ENCODE data around the gene KRT73.

Gene KRT73

GRCh38 chr12:52645120-52645761, 26.9 kb upstream of the KRT73 start:
- no peak for DNase-seq

DNA sequence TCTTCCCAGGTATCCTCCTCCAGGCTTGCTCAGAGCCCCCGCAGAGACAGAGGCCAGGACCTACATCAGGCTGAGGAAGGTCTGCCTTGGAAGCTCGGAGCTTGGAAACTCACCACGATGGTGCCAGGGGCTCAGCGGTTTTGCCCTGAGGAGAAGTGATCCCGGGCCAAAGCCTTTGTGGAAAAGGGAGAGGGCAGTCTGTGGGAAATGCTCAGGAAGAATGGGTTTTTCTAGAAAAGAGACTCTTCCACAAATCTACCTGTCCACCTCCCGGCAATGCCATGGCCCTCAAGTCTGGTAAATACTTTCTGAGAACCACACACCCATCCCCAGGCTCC, 25.7 kb upstream of the KRT73 start:
- no peak for DNase-seq

GRCh38 chr12:52643233-52644077, 25.1 kb upstream of the KRT73 start:
- no peak for DNase-seq

GRCh38 chr12:52641468-52641867, 23.1 kb upstream of the KRT73 start:
- DNase-seq: no peak

DNA sequence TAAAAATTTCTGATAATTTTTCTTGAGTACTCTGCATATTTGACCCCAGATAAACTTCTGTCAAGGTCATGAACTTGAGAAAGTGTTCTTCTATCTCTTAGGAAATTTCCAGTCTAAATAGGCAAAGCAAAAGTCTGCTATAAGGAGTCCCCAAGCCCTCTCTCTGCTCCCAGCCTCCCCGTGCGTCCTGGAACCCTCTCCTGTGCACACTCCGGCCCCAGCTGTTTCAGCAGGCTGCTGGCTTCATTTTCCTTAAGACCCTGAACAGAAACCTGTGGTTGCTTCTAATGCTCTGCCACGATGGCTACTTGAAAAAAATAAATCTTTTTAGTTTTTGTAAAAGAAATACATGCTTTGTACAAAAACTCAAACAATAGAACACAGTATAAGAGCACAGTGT, 18.9 kb upstream of the KRT73 start:
- DNase-seq: no peak

- DNase-seq: no peak
These were observed 18.4 kb upstream of the KRT73 start for GRCh38 chr12:52636592-52637258.

DNA sequence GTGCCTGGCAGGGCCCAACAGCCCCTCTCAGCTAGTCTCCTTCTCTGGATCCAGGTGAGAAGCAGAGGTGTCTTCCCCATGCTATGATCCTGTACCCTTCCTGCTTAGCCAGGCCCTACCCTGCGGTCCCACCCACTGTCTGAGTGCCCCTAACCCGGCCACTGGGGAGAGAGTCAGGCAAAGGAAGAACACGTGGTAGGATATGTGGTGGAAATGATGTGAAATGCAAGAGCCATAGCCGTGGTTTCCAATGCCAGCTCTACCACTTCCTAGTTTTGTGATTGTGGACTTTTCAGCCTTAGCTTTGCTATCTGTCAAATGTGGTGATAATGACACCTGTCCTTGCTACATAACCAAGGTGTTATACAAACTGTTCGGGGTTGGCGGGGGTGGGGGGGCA, 17.8 kb upstream of the KRT73 start:
- DNase-seq: no peak

- peak; percentile 52 for DNase-seq
These were observed 16.1 kb upstream of the KRT73 start for GRCh38 chr12:52634266-52635056.

DNA sequence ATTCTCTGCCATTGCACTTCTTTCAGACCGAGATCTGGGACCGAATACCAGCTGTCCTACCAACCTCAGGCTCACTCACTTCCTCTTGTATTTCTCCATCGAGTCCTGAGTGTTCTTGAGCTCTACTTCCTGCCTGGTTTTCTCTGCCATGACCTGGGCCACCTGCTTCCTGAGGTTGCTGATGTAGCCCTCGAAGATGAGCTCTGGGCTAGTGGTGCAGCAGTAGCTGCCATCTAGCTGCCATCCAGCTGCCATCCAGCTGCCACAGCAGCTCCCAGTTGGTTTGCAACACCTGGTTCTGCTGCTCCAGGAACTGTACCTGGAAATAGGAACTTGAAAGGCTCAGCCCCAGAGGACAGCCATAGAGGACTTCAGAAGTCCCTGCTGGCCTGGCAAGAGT, 15.0 kb upstream of the KRT73 start:
- DNase-seq: no peak

DNA sequence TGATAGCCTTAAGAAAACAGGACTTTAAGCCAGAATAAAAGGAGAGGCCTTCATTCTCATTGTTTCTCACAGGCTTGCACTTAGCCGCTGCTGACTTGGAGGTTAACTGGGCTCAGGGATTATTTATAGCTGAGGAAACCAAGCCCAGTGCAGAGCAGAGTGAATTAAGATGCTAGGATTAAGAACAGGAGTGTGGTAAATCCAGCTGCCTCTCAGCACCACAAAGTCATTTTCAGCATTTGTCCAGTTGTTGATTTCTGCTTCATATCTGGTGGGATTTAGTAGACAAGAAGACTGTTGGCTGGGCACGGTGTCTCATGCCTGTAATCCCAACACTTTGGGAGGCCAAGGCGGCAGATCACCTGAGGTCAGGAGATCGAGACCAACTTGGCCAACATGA, 14.3 kb upstream of the KRT73 start:
- DNase-seq: no peak

DNA sequence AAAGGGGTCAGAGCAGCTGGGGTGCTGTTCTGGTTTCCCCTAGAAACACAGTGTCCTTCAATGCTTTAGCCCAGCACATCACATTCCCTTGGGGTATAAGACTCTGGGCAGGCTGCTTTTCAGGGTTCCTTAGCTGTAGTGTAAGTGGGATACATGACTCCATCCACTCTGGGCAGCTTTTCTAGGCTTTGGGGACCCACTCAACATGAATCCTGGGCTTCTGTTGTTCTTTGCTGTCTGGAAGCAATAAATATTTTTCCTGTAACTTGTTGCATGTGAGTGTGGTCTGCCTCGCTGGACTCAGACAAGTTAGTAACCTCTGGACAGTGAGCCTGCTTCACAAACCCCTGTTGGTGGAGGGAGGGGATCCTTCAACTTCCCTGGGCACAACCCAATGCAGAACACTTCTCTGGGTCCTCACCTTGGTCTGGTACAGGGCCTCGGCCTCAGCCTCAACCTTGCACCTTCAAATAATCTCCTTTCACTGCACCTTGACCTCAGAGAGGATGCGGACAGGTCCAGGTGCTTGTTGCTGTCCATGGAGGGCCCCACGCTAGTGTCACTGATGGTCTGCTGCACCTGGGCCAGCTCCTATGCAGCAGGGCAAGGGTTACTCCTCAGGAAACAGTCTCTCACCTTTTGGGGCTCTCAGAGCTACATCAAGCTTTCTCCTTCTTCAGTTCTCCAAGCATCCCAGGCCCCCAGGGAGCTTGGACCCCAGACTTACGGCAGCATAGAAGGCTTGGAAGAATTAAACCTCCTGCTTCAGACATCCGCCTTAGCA, 13.5 kb upstream of the KRT73 start:
- no peak for DNase-seq

- DNase-seq: no peak
These were observed 12.9 kb upstream of the KRT73 start for GRCh38 chr12:52631264-52631663.

GRCh38 chr12:52630599-52631200, 12.3 kb upstream of the KRT73 start:
- no peak for DNase-seq

GRCh38 chr12:52630008-52630500, 11.7 kb upstream of the KRT73 start:
- DNase-seq: no peak

GRCh38 chr12:52629281-52630007, 11.1 kb upstream of the KRT73 start:
- DNase-seq: no peak

GRCh38 chr12:52628841-52629240, 10.5 kb upstream of the KRT73 start:
- no peak for DNase-seq

DNA sequence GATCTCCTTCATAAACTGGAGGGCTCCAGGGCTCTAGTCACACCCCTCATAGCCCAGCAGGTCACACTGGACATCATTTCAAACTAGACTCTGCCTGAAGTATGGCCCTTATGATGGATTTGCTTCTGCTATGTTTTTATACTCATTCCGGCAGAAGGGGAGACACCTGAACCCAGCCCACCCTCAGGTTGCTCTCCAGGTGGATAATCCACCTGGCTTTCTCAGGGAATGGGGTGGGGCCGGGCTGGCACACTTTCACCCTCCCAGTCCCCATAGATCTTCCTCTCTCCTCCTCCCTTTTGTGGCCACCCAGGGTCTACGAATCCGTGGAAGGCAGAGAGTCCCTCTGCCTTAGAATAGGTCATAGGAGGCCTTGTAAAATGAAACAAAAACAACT, 9.8 kb upstream of the KRT73 start:
- no peak for DNase-seq

DNA sequence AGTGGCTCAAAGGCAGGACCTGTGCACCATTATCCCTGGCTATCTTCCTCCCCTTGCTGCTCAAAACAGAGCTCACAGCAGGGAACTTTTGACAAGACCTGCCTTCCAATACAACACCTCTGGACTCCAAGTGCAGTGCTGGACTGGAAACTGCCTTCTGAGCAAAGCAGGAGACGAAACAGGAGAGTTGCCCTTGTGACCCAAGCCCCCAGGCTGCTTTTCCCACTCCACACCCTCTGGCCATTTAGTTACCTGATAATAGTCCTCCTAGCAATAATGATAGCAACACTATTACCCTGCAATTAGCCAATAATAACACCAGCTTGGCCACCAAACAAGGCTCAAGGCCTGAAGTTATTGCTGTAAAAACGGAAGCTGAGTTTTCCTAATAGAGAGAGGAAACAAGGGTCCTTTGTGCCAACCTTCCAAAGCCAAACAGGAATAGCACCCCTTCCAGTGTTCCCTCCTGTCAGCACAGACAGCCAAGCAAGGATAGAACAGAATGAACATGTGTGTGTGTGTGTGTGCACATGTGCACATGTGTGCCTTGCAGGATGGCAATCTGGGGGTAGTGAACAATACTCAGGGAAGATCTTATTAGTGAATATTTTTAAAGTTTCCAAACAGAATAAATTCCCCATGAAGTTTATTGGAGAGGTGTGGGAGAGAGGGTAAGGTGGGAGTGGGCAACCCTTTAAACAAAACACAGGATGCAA, 9.2 kb upstream of the KRT73 start:
- DNase-seq: no peak

DNA sequence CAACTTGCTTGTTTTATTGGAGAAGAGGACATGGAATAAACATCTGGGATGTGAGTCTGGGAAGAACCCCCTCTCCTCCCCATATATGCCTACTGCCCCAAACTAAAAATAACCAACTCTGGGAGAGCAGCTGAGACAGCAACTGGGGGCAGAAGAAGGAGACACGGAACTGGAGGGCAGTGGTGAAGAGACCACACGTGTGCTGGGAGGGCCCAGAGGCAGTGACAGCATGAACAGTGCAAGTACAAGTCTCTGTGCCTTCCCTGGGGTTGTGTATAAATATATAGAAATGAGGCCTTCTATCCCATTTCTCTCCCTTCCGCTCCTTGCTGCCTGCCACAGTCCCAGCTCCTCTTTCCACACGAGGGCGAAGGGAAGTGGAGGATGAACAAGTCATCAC, 4.0 kb upstream of the KRT73 start:
- DNase-seq: no peak

GRCh38 chr12:52618866-52619265, 507 bp upstream of the KRT73 start:
- DNase-seq: no peak

DNA sequence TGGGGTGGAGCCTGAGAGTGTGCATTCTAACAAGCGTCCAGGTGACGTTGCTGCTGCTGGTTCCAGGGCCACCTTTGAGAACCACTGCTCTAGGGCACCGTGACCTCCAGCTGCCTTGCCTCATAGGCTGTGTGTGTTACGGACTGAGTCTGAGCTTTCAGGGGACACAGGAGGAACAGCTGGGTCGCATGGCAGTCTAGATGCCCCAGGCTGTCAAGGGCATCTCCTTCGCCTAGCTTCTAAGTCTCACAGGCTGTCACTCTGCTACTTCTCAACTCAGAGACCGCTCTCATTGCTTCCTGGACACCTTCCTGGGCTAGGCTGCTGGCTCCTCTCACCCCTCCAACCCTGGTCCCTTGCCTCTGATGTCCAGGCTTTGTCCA, 965 bp downstream of the KRT73 start:
- DNase-seq: no peak

All from NCI-H345 (cell line).